HCT116 (cell line): Measurements from ENCODE around the gene PDE4D.

Source experiments
- EGR1 ChIP-seq: IDR thresholded peaks from 2 replicates; pipeline ENCODE4 v1.6.1; 2012; ENCODE audit warnings: low read depth
- JUND ChIP-seq: IDR thresholded peaks from 2 replicates; pipeline ENCODE4 v1.6.1; 2012
- POLR2AphosphoS5 ChIP-seq: IDR thresholded peaks from 2 replicates; pipeline ENCODE4 v1.6.1; 2011; ENCODE audit warnings: mild to moderate bottlenecking, low read depth, low read length, moderate library complexity

GRCh38 chr5:59648949-59649921, 244.3 kb downstream of the PDE4D start:
- TF ChIP-seq EGR1 (no peak), POLR2AphosphoS5 (no peak), JUND (no peak)
